OCI-LY1 (cell line): Measurements from ENCODE around the gene BDNF.

Experiments
- EZH2 ChIP-seq: fragments of 200-600 bp; sonication (generic), shearing (Covaris generic); IDR thresholded peaks from 2 replicates; pipeline ENCODE4 v1.8.0; 2017; ENCODE audit warnings: borderline replicate concordance, mixed run types, mild to moderate bottlenecking, antibody characterized with exemption, low read length, moderate library complexity, mixed read lengths
- TF ChIP-seq, protein P1 (sequence below): fragments of 200-600 bp; sonication (generic), shearing (Covaris generic); IDR thresholded peaks from 2 replicates; pipeline ENCODE4 v1.5.1; 2017; ENCODE audit warnings: mild to moderate bottlenecking, antibody characterized with exemption, low read length, moderate library complexity, mixed read lengths

DNA sequence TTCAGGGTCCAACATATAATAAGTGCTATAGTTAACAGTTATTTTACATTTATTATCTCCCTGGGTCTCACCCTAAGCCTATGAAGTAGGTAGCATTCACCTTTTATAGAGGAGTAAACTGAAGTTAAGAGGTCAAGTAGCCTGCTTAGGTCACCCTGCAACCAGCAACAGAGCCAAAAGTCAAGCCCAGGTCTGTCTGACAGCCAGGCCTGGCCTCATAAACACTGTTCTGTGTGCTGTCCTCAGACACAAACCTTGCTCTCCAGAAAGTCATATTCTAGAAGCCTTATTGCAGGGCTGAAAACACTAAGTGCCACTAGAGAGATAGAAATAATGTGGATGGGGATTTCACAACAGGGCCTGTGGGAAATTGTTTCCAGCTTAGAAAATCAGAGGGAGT lies 59.3 kb downstream of the BDNF start:
- TF ChIP-seq, protein P1, sequence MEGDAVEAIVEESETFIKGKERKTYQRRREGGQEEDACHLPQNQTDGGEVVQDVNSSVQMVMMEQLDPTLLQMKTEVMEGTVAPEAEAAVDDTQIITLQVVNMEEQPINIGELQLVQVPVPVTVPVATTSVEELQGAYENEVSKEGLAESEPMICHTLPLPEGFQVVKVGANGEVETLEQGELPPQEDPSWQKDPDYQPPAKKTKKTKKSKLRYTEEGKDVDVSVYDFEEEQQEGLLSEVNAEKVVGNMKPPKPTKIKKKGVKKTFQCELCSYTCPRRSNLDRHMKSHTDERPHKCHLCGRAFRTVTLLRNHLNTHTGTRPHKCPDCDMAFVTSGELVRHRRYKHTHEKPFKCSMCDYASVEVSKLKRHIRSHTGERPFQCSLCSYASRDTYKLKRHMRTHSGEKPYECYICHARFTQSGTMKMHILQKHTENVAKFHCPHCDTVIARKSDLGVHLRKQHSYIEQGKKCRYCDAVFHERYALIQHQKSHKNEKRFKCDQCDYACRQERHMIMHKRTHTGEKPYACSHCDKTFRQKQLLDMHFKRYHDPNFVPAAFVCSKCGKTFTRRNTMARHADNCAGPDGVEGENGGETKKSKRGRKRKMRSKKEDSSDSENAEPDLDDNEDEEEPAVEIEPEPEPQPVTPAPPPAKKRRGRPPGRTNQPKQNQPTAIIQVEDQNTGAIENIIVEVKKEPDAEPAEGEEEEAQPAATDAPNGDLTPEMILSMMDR: no peak
- TF ChIP-seq EZH2: no peak
